ENCODE measurements around the gene FAM78A. TPM values are rescaled to one million over a fixed set of nuclear protein-coding genes. Genes with fewer than 3 reads are reported as not detected.

FAM78A gene
- total and polyA plus RNA-seq, 5 donors from 2014 or later: 16.6 to 95.6 (median 17.7) TPM

DNA sequence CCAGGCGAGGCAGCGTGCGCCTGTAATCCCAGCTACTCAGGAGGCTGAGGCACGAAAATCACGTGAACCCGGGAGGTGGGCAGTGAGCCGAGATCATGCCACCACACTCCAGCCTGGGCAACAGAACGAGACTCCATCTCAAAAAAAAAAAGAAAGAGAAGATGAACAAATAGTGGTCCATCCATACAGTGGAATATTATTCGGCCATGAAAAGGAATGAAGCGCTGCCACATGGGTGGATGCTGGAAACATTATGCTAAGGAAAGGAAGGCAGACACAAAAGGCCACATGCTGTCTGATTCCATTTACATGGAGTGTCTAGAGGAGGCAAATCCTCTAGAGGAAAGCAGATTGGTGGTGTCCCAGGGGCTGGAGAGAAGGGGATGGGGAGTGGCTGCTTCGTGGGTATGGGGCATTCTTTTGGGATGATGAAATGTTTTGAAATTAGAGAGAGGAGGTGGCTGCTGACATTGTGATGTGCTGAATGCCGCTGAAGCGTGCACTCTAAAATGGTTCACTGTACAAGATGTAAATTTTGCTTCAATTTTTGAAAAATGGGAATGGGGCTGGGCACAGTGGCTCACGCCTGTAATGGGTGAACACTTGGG lies 30.2 kb upstream of the FAM78A start:
- Histone ChIP-seq H3K9me3 (ENCODE audit: control insufficient read depth in 2 of 2, low read length in 2 of 2) (no peaks in the 10 kb centered on the region), H3K27ac (ENCODE audit: insufficient read depth, low read length, poor library complexity, severe bottlenecking) (no peak overlapping the region), H3K4me3 (ENCODE audit: low read depth, low read length) (no peak overlapping the region), H3K4me1 (ENCODE audit: control insufficient read depth, insufficient read depth, low read length, poor library complexity, severe bottlenecking) (peaks cover 10% of the 10 kb centered on the region), H3K36me3 (ENCODE audit: control insufficient read depth, insufficient read depth, low read length) (no peaks in the 10 kb centered on the region), H3K27me3 (ENCODE audit: control insufficient read depth, insufficient read depth, low read length) (no peaks in the 10 kb centered on the region)
- Mint-ChIP-seq H3K27me3 (no peaks in the 10 kb centered on the region), H3K4me1 (peaks cover 0 to 17% (median 5%) of the 10 kb centered on the region in 4 donors), H3K4me3 (no peak overlapping the region), H3K36me3 (no peaks in the 10 kb centered on the region), H3K27ac (no peak overlapping the region), H3K9me3 (no peaks in the 10 kb centered on the region)
- no peak for ATAC-seq (ENCODE audit: low read depth in 2 of 2)
- DNase-seq: no peak

DNA sequence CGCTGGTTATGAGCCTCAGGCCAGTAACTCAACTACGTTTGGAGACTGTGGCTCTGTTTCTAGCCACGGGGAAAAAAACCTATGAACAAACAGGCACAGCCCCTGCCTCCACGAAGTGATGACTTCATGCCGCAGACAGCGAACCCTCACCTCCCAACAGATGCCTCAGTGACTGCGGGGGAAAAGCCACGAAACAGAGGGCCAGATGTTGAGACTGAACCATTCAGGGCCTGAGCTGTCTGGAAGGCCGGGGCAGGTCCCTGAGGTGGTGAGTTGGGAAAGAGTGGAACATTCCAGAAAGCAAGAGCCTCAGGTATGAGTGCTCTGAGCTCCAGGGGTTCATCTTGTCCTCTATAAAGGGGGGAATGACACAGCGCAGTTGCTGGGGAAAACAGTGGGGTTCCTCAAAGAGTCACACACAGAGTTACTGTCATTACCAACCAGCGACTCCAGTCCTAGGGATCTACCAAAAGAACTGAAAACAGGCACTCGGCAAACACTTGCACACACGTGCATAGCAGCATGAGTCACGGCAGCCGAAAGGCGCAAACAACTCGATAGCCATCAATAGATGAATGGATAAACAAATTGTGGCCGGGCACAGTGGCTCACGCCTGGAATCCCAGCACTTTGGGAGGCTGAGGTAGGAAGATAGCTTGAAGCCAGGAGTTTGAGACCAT lies 28.5 kb upstream of the FAM78A start:
- DNase-seq: no peak
- Histone ChIP-seq H3K4me1 (ENCODE audit: control insufficient read depth, insufficient read depth, low read length, poor library complexity, severe bottlenecking) (no peaks in the 10 kb centered on the region), H3K27me3 (ENCODE audit: control insufficient read depth, insufficient read depth, low read length) (no peaks in the 10 kb centered on the region), H3K9me3 (ENCODE audit: control insufficient read depth in 2 of 2, low read length in 2 of 2) (no peaks in the 10 kb centered on the region), H3K36me3 (ENCODE audit: control insufficient read depth, insufficient read depth, low read length) (no peaks in the 10 kb centered on the region), H3K27ac (ENCODE audit: insufficient read depth, low read length, poor library complexity, severe bottlenecking) (no peak overlapping the region), H3K4me3 (ENCODE audit: low read depth, low read length) (no peak overlapping the region)
- peaks cover 0 to under 1% (median 0%) of the 10 kb centered on the region in 4 donors for H3K4me1 Mint-ChIP-seq
- no peak overlapping the region for H3K4me3 Mint-ChIP-seq
- no peaks in the 10 kb centered on the region for H3K9me3 Mint-ChIP-seq
- no peaks in the 10 kb centered on the region for H3K27me3 Mint-ChIP-seq
- no peaks in the 10 kb centered on the region for H3K36me3 Mint-ChIP-seq
- H3K27ac Mint-ChIP-seq: no peak overlapping the region
- no peak for ATAC-seq (ENCODE audit: low read depth in 2 of 2)

DNA sequence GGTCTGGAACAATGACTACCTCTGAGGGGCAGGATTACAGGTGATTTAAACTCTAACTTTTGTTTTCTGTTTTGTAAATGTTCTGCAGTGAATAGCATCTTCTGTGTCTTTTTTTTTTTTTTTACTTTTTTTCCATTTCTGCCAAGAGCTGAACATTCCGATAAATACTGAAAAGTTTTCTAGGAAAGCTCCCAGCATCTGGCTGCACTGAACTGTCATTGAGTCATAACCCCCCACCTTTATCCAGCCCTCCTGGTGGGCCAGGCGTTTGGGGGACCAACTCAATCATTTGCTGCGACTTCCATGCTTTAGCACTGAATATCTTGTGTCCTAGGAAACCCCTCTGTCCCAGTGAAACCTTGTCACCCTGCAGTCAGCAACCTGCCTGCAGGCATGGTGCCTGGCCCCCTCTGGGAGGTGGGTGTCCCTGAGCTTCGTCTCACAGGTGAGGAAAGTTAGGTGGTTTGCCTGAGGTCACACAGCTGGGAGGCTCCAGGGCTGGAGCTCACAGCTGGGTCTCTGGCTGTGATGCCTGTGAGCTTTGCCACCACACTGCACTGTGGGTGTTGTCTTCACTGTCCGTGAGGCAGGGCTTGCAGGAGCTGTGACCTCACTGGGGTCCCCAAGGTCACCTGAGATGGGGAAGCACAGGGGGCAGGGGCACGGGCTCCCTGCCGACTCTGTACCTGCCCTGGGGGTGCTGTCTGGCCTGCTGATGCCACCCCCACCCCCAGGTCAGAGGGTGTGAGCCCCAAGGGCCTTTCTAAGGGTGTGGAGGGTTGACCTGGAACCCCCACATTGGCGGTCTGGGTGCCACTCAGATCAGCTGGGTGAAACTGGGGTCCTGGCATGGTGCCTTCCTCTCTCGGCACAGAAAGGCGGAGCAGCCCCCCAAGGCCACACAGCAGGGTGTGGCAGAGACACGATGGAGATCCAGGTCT lies 27.3 kb upstream of the FAM78A start:
- Histone ChIP-seq H3K4me3 (ENCODE audit: low read depth, low read length) (no peak overlapping the region), H3K27me3 (ENCODE audit: control insufficient read depth, insufficient read depth, low read length) (no peaks in the 10 kb centered on the region), H3K27ac (ENCODE audit: insufficient read depth, low read length, poor library complexity, severe bottlenecking) (no peak overlapping the region), H3K9me3 (ENCODE audit: control insufficient read depth in 2 of 2, low read length in 2 of 2) (no peaks in the 10 kb centered on the region), H3K36me3 (ENCODE audit: control insufficient read depth, insufficient read depth, low read length) (no peaks in the 10 kb centered on the region), H3K4me1 (ENCODE audit: control insufficient read depth, insufficient read depth, low read length, poor library complexity, severe bottlenecking) (no peaks in the 10 kb centered on the region)
- ATAC-seq (ENCODE audit: low read depth in 2 of 2): no peak
- H3K9me3 Mint-ChIP-seq: no peaks in the 10 kb centered on the region
- no peak overlapping the region for H3K27ac Mint-ChIP-seq
- no peaks in the 10 kb centered on the region for H3K27me3 Mint-ChIP-seq
- H3K36me3 Mint-ChIP-seq: no peaks in the 10 kb centered on the region
- no peak overlapping the region for H3K4me3 Mint-ChIP-seq
- no peaks in the 10 kb centered on the region for H3K4me1 Mint-ChIP-seq
- no peak for DNase-seq

DNA sequence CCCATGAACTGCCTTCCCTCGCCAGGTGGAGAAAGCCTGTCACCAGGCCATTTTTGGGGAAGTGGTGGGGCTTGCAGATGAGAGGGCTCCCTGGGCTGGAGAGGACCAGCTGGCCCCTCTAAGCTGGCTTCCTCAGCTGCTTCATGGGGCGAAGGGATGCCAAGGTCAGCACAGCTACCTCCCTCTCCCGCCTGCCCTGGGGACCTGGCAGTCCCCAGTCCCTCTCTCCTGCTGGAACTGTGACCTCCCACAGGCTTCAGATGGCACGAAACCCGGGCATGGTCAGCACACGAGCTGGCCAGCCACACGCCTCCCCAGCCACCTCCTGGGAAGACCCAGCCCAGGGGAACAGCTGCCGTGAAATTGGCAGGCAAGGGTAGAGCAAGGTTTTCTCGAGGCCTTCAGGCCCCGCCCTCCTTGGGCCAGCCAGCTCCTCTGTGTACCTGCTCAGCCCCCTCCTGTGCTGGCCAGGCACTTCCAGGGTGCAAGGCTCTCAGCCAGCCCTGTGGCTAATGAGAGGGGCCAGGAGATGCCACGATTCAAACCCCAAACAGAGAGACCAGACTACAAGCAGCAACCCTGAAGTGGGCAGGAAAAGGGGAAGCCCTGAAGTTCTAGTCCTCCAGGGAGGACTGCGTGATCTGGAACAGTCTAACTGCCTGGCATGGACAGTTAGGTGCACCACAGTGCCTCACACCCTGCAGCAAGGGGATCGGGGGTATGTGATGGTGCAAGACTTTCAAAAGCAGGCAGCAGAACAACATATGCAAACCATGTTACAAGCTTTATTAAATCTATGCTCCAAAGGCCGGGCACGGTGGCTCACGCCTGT lies 26.1 kb upstream of the FAM78A start:
- H3K27me3 Mint-ChIP-seq: no peaks in the 10 kb centered on the region
- H3K4me3 Mint-ChIP-seq: no peak overlapping the region
- no peaks in the 10 kb centered on the region for H3K36me3 Mint-ChIP-seq
- no peaks in the 10 kb centered on the region for H3K9me3 ChIP-seq (ENCODE audit: control insufficient read depth in 2 of 2, low read length in 2 of 2)
- H3K27ac Mint-ChIP-seq: no peak overlapping the region
- no peaks in the 10 kb centered on the region for H3K36me3 ChIP-seq (ENCODE audit: control insufficient read depth, insufficient read depth, low read length)
- no peaks in the 10 kb centered on the region for H3K27me3 ChIP-seq (ENCODE audit: control insufficient read depth, insufficient read depth, low read length)
- no peaks in the 10 kb centered on the region for H3K9me3 Mint-ChIP-seq
- no peaks in the 10 kb centered on the region for H3K4me1 ChIP-seq (ENCODE audit: control insufficient read depth, insufficient read depth, low read length, poor library complexity, severe bottlenecking)
- no peaks in the 10 kb centered on the region for H3K4me1 Mint-ChIP-seq
- H3K4me3 ChIP-seq (ENCODE audit: low read depth, low read length): no peak overlapping the region
- DNase-seq (no peak), ATAC-seq (ENCODE audit: low read depth in 2 of 2) (no peak)
- no peak overlapping the region for H3K27ac ChIP-seq (ENCODE audit: insufficient read depth, low read length, poor library complexity, severe bottlenecking)

DNA sequence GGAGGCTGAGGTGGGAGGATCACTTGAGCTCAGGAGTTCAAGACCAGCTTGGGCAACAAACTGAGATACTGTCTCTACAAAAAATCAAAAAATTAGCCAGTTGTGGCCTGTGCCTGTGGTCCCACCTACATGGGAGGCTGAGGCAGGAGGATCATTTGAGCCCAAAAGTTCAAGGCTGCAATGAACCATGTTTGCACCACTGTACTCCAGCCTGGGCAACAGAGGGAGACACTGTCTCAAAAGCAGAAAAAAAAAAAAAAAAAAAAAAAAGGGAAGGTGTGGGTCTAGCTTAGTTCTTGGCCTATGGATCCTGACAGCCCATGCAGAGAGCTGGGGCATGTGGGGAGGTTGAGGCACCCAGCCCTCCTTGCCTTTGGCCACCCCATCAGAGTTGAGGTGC lies 24.1 kb upstream of the FAM78A start:
- H3K4me3 Mint-ChIP-seq: no peak overlapping the region
- H3K4me1 Mint-ChIP-seq: no peaks in the 10 kb centered on the region
- H3K36me3 Mint-ChIP-seq: no peaks in the 10 kb centered on the region
- Histone ChIP-seq H3K36me3 (ENCODE audit: control insufficient read depth, insufficient read depth, low read length) (no peaks in the 10 kb centered on the region), H3K27ac (ENCODE audit: insufficient read depth, low read length, poor library complexity, severe bottlenecking) (no peak overlapping the region), H3K4me1 (ENCODE audit: control insufficient read depth, insufficient read depth, low read length, poor library complexity, severe bottlenecking) (no peaks in the 10 kb centered on the region), H3K4me3 (ENCODE audit: low read depth, low read length) (no peak overlapping the region), H3K9me3 (ENCODE audit: control insufficient read depth in 2 of 2, low read length in 2 of 2) (no peaks in the 10 kb centered on the region), H3K27me3 (ENCODE audit: control insufficient read depth, insufficient read depth, low read length) (no peaks in the 10 kb centered on the region)
- H3K9me3 Mint-ChIP-seq: no peaks in the 10 kb centered on the region
- no peaks in the 10 kb centered on the region for H3K27me3 Mint-ChIP-seq
- no peak overlapping the region for H3K27ac Mint-ChIP-seq
- no peak for DNase-seq
- ATAC-seq (ENCODE audit: low read depth in 2 of 2): no peak

DNA sequence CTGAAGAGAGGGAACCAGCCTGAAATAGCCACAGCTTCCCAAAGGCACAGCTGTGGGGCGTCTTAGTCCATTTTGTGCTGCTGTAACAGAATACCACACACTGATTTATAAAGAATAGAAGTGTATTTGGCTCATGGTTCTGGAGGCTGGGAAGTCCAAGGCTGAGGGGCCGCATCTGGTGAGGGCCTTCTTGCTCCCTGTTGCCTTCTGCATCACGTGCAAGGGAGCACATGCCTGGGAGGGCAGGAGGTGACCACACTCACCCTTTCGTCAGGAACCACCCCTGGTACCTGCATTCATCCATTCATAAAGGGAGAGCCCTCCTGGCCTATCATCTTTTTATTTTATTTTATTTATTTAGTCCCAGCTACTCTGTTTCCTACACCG lies 23.6 kb upstream of the FAM78A start:
- Histone ChIP-seq H3K36me3 (ENCODE audit: control insufficient read depth, insufficient read depth, low read length) (no peaks in the 10 kb centered on the region), H3K27me3 (ENCODE audit: control insufficient read depth, insufficient read depth, low read length) (no peaks in the 10 kb centered on the region), H3K4me1 (ENCODE audit: control insufficient read depth, insufficient read depth, low read length, poor library complexity, severe bottlenecking) (no peaks in the 10 kb centered on the region), H3K4me3 (ENCODE audit: low read depth, low read length) (no peak overlapping the region), H3K9me3 (ENCODE audit: control insufficient read depth in 2 of 2, low read length in 2 of 2) (no peaks in the 10 kb centered on the region), H3K27ac (ENCODE audit: insufficient read depth, low read length, poor library complexity, severe bottlenecking) (no peak overlapping the region)
- Mint-ChIP-seq H3K27ac (no peak overlapping the region), H3K4me3 (no peak overlapping the region), H3K9me3 (no peaks in the 10 kb centered on the region), H3K4me1 (no peaks in the 10 kb centered on the region), H3K36me3 (no peaks in the 10 kb centered on the region), H3K27me3 (no peaks in the 10 kb centered on the region)
- no peak for DNase-seq
- ATAC-seq (ENCODE audit: low read depth in 2 of 2): no peak

DNA sequence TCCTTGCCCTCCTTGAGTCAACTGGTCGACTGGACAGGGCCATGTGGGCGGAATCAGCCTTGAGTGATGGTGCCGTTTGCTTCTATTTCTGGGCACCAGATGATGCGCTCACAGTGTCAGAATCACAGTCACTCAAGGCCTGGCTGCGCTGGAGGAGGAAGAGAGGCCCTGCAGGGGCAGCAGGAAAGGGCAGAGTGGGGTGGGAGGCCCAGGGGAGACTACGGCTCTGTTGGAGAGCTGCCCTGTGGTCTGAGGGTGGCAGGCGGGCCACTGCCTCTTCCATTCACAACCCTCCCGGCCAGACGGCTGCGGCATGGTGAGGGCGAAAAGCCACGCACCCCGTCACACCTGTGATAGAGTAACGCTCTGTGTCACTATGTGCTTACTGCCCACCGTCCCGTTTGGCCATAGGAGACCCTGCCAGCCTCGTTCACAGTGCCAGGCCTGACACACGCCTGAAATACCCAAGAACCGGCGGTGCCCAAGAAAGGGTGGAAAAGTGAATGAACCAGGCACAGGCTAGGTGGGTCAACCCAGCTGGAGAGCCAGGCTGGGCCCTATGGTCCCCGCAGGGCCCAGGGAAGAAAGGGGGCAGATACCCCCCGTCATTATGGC lies 23.1 kb upstream of the FAM78A start:
- no peaks in the 10 kb centered on the region for H3K9me3 Mint-ChIP-seq
- Histone ChIP-seq H3K36me3 (ENCODE audit: control insufficient read depth, insufficient read depth, low read length) (no peaks in the 10 kb centered on the region), H3K27ac (ENCODE audit: insufficient read depth, low read length, poor library complexity, severe bottlenecking) (no peak overlapping the region), H3K4me3 (ENCODE audit: low read depth, low read length) (no peak overlapping the region), H3K27me3 (ENCODE audit: control insufficient read depth, insufficient read depth, low read length) (no peaks in the 10 kb centered on the region), H3K9me3 (ENCODE audit: control insufficient read depth in 2 of 2, low read length in 2 of 2) (no peaks in the 10 kb centered on the region), H3K4me1 (ENCODE audit: control insufficient read depth, insufficient read depth, low read length, poor library complexity, severe bottlenecking) (no peaks in the 10 kb centered on the region)
- H3K4me3 Mint-ChIP-seq: no peak overlapping the region
- H3K27ac Mint-ChIP-seq: no peak overlapping the region
- no peaks in the 10 kb centered on the region for H3K36me3 Mint-ChIP-seq
- no peak for DNase-seq
- H3K4me1 Mint-ChIP-seq: no peaks in the 10 kb centered on the region
- no peaks in the 10 kb centered on the region for H3K27me3 Mint-ChIP-seq
- ATAC-seq (ENCODE audit: low read depth in 2 of 2): no peak
